Stimulated activated CD8-positive, alpha-beta memory T cell treated with anti-CD3 and anti-CD28 coated beads, Interleukin-4, amount 100 ng/mL, for 1 hour (primary cell): ENCODE measurements around the gene USP7.
"Not testable (repeated sequence)": the region's sequence is repeated elsewhere in the genome, so short reads cannot be mapped to it uniquely, and the experiment has no call there.

Source experiments
- DNase-seq, 2 donors: peaks; one replicate each; pipeline ENCODE4 v3.0.0-alpha.2; 2020; ENCODE audit warnings: low read depth in 2 of 2, low spot score in 1 of 2

The USP7 gene

GRCh38 chr16:8972843-8973586 lies 9.3 kb upstream of the USP7 start:
- DNase-seq, result no peak

GRCh38 chr16:8971416-8971815 lies 7.7 kb upstream of the USP7 start:
- DNase-seq, result no peak

GRCh38 chr16:8969202-8969897 lies 5.6 kb upstream of the USP7 start:
- not testable (repeated sequence) for DNase-seq

GRCh38 chr16:8968054-8968453 lies 4.3 kb upstream of the USP7 start:
- not testable (repeated sequence) for DNase-seq

GRCh38 chr16:8967132-8967821 lies 3.6 kb upstream of the USP7 start:
- no peak for DNase-seq

GRCh38 chr16:8966817-8967131 lies 3.1 kb upstream of the USP7 start:
- no peak for DNase-seq

GRCh38 chr16:8964462-8964861 lies 756 bp upstream of the USP7 start:
- no peak for DNase-seq

GRCh38 chr16:8963010-8963820 lies 491 bp downstream of the USP7 start:
- DNase-seq, result no peak

GRCh38 chr16:8962393-8963009 lies 1.2 kb downstream of the USP7 start:
- peak in 1 of 2 donors; percentile 23 for DNase-seq

GRCh38 chr16:8961811-8962390 lies 1.8 kb downstream of the USP7 start:
- no peak for DNase-seq

- DNase-seq, result no peak
Observed at GRCh38 chr16:8960788-8961109, 3.0 kb downstream of the USP7 start.

GRCh38 chr16:8959921-8960787 lies 3.6 kb downstream of the USP7 start:
- no peak for DNase-seq

GRCh38 chr16:8958344-8959167 lies 5.2 kb downstream of the USP7 start:
- DNase-seq, result no peak

GRCh38 chr16:8957509-8958157 lies 6.1 kb downstream of the USP7 start:
- DNase-seq, result no peak

GRCh38 chr16:8957063-8957397 lies 6.7 kb downstream of the USP7 start:
- DNase-seq, result no peak

- DNase-seq, result no peak
Observed at GRCh38 chr16:8956265-8957062, 7.2 kb downstream of the USP7 start.

GRCh38 chr16:8955828-8956227 lies 7.9 kb downstream of the USP7 start:
- DNase-seq, result no peak

GRCh38 chr16:8953064-8953463 lies 10.6 kb downstream of the USP7 start:
- DNase-seq, result no peak
